GM12878 (cell line): ENCODE results near the gene PLEKHH2. TPM values are rescaled to one million over a fixed set of nuclear protein-coding genes. Genes with fewer than 3 reads are reported as not detected.

Source experiments
- ATAC-seq: fragments of 200-7000 bp; cut with Tn5 transposase; 3 replicates; pipeline ENCODE4 v1.9.1; 2020; ENCODE audit warnings: mild to moderate bottlenecking, moderate library complexity
- BruUV-seq: library from RNA; stranded (reverse); fragments of 400-500 nt; replicated peaks from 2 replicates; lab custom pipeline; 2021; lab: Mats Ljungman, UMichigan
- CTCF ChIA-PET: fragments of 300-600 bp; sonication (Branson Sonifier 250); formaldehyde crosslinking; extraction: SDS; loops from one replicate; lab custom pipeline; 2021; ENCODE audit warnings: inconsistent platforms; lab: Yijun Ruan, JAX
- POLR2A ChIA-PET: fragments of 350-600 bp; formaldehyde crosslinking; extraction: SDS; loops from one replicate; lab custom pipeline; 2021; ENCODE audit warnings: inconsistent platforms; lab: Charles Lee
- RAD21 ChIA-PET: fragments of 300-600 bp; sonication (Branson Sonifier 250); formaldehyde crosslinking; loops from one replicate; lab custom pipeline; 2023; ENCODE audit warnings: antibody characterized with exemption; ENCODE audit not compliant: unreplicated experiment; lab: Charles Lee
- SMC1A ChIA-PET: fragments of 300-600 bp; sonication (Branson Sonifier 250); formaldehyde crosslinking; loops from one replicate; lab custom pipeline; 2023; ENCODE audit not compliant: unreplicated experiment, uncharacterized antibody; lab: Charles Lee
- DNase-seq: peaks from one replicate; pipeline ENCODE4 v3.0.0-alpha.2; 2011; ENCODE audit warnings: low read depth, low spot score
- FAIRE-seq: peaks from 3 replicates; lab custom pipeline; 2011; peaks lifted over from hg19 to GRCh38; lab: Jason Lieb, UNC
- H2AFZ ChIP-seq: 2 replicates; pipeline ENCODE4 v1.6.0; 2011; ENCODE audit warnings: low read depth, low read length, control low read depth; ENCODE audit not compliant: control insufficient read depth
- H3K27ac ChIP-seq: 2 replicates; pipeline ENCODE4 v1.5.1; 2011; ENCODE audit warnings: control low read depth; ENCODE audit not compliant: control insufficient read depth, insufficient read depth
- H3K27me3 ChIP-seq, 2 experiments: replicated peaks in 1 of 2; 2 replicates each; pipeline versions ENCODE4 v1.6.0 to v1.6.1; 2011; ENCODE audit warnings: low read length in 1 of 2; ENCODE audit not compliant: control insufficient read depth in 2 of 2, insufficient read depth in 2 of 2
- H3K36me3 ChIP-seq, 2 experiments: 2 replicates each; pipeline ENCODE4 v1.5.1; 2011; ENCODE audit warnings: low read length in 1 of 2; ENCODE audit not compliant: control insufficient read depth in 2 of 2, insufficient read depth in 2 of 2
- H3K4me1 ChIP-seq: 2 replicates; pipeline ENCODE4 v1.6.1; 2011; ENCODE audit warnings: mild to moderate bottlenecking, low read length, moderate library complexity, mixed read lengths; ENCODE audit not compliant: control insufficient read depth, insufficient read depth
- H3K4me2 ChIP-seq: 2 replicates; pipeline ENCODE4 v1.6.0; 2011; ENCODE audit warnings: control low read depth; ENCODE audit not compliant: control insufficient read depth, insufficient read depth
- H3K4me3 ChIP-seq: fragments of 200-600 bp; sonication (generic); 2 replicates; pipeline ENCODE4 v1.5.1; 2016
- H3K79me2 ChIP-seq: 2 replicates; pipeline ENCODE4 v1.6.0; 2011; ENCODE audit warnings: low read length; ENCODE audit not compliant: control insufficient read depth, insufficient read depth
- H3K9ac ChIP-seq: 2 replicates; pipeline ENCODE4 v1.8.0; 2011; ENCODE audit warnings: low read length, control low read depth, mixed read lengths; ENCODE audit not compliant: control insufficient read depth, insufficient read depth
- H3K9me3 ChIP-seq: replicated peaks from 3 replicates; pipeline ENCODE4 v1.5.1; 2011; ENCODE audit warnings: mild to moderate bottlenecking, low read length; ENCODE audit not compliant: control insufficient read depth, insufficient read depth
- H4K20me1 ChIP-seq: 2 replicates; pipeline ENCODE4 v1.6.0; 2011; ENCODE audit not compliant: control insufficient read depth, insufficient read depth
- BMI1 ChIP-seq: fragments of 450-650 bp; IDR thresholded peaks from 2 replicates; pipeline ENCODE4 v1.6.1; 2016; ENCODE audit warnings: mild to moderate bottlenecking, moderate library complexity, borderline replicate concordance
- CHD4 ChIP-seq: fragments of 200-600 bp; sonication (generic); IDR thresholded peaks from 2 replicates; pipeline ENCODE4 v1.6.1; 2016; ENCODE audit warnings: mild to moderate bottlenecking
- FOXM1 ChIP-seq: IDR thresholded peaks from 2 replicates; pipeline ENCODE4 v1.6.1; 2012; ENCODE audit warnings: low read depth, mild to moderate bottlenecking, inconsistent platforms, low read length, moderate library complexity
- NR2C2 ChIP-seq: IDR thresholded peaks from 2 replicates; pipeline ENCODE4 v1.6.1; 2011; ENCODE audit warnings: borderline replicate concordance, low read depth; ENCODE audit not compliant: control insufficient read depth, insufficient read length
- SIX5 ChIP-seq: IDR thresholded peaks from 2 replicates; pipeline ENCODE4 v1.6.1; 2011; ENCODE audit warnings: mild to moderate bottlenecking, low read depth, low read length, moderate library complexity; ENCODE audit not compliant: severe bottlenecking
- WGBS: methylation state at CpG from one replicate; pipeline ENCODE4 v1.1.6; 2016; ENCODE audit warnings: low lambda C conversion rate; ENCODE audit not compliant: insufficient replicate concordance, insufficient coverage; ENCODE audit errors: missing lambda C conversion rate; 5-methylcytosine and 5-hydroxymethylcytosine counted together
- in situ Hi-C: fragments of 300-500 bp; cut with MboI; formaldehyde crosslinking; loops from 9 replicates; pipeline ENCODE4 v1.14.3; 2018; ENCODE audit warnings: mixed read lengths
- intact Hi-C: fragments of 100-400 bp; cut with micrococcal nuclease; formaldehyde crosslinking; loops from one replicate; pipeline ENCODE4 v1.14.2; 2022; ENCODE audit not compliant: unreplicated experiment
- polyA plus RNA-seq, 11 experiments: library from polyadenylated mRNA; depleted of rRNA in 4 of 11; unstranded in 6 of 11; stranded (reverse) in 5 of 11; fragments of >200 nt; fragmentation: Nextera tagmentation in 4 of 11; fragmentation: Illumina TruSeq in 1 of 11; extraction: Ambion mirVana in 4 of 11; extraction: Trizol in 1 of 11; gene quantifications; 1 replicate in 1 of 11; 2 replicates in 10 of 11; pipeline versions ENCODE4 v1.2.1 to v1.2.3, GENCODE V29; 2011 to 2016; ENCODE audit warnings: inconsistent platforms in 2 of 11, missing spikeins in 2 of 11, low read depth in 1 of 11
- total RNA-seq, 4 experiments: library from RNA; depleted of rRNA in 3 of 4; stranded (reverse); fragments of >200 nt in 3 of 4; fragmentation: Illumina TruSeq in 1 of 4; extraction: Trizol in 1 of 4; gene quantifications; 2 replicates each; pipeline versions ENCODE4 v1.2.1 to v1.2.3, GENCODE V29; 2013 to 2021
- TF ChIP-seq, protein P1 (sequence below): IDR thresholded peaks from 2 replicates; pipeline ENCODE4 v1.6.1; 2011; ENCODE audit warnings: borderline replicate concordance, low read depth, mild to moderate bottlenecking, moderate library complexity, mixed read lengths, low read length; ENCODE audit not compliant: insufficient read depth; ENCODE audit errors: extremely low read length
- TF ChIP-seq, protein P2 (sequence below): fragments of 450-650 bp; IDR thresholded peaks from 2 replicates; pipeline ENCODE4 v1.6.1; 2016; ENCODE audit warnings: mild to moderate bottlenecking, moderate library complexity, borderline replicate concordance

The PLEKHH2 gene
- total and polyA plus RNA-seq, 10 of the 15 experiments (the other 5 are each of a cell fraction or from before 2014, with no cell fraction given): not detected

DNA sequence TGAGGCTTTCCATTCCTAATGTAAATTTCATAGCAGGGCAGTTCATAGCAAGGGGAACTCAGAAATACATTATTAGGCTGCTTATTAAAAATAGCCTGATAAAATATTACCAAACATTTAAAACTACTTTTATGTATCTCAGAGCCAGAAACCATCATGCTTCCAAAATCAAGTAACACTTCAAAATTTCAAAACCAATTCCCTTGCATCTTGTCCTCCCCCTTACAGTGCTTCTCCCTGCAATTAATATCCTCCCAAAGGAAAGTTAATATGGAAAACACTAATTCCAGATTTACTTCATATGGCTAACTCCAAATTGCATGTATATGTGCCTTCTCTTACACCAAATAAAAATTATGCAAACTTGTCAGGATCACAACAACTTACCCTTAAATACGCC, 6.6 kb downstream of the PLEKHH2 start:
- no peak for ATAC-seq
- SMC1A ChIA-PET: no interaction called here
- Histone ChIP-seq H3K4me2 (no peak overlapping the region), H3K9me3 (no peaks in the 10 kb centered on the region; the same call in 1 of the 3 replicates), H3K27ac (no peak overlapping the region), H2AFZ (no peak overlapping the region)
- no peak for TF ChIP-seq CHD4
- no peak for TF ChIP-seq BMI1
- no peak for TF ChIP-seq FOXM1
- TF ChIP-seq SIX5: no peak
- no peak for TF ChIP-seq NR2C2
- TF ChIP-seq, protein P1, sequence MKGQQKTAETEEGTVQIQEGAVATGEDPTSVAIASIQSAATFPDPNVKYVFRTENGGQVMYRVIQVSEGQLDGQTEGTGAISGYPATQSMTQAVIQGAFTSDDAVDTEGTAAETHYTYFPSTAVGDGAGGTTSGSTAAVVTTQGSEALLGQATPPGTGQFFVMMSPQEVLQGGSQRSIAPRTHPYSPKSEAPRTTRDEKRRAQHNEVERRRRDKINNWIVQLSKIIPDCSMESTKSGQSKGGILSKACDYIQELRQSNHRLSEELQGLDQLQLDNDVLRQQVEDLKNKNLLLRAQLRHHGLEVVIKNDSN: no peak
- TF ChIP-seq, protein P2, sequence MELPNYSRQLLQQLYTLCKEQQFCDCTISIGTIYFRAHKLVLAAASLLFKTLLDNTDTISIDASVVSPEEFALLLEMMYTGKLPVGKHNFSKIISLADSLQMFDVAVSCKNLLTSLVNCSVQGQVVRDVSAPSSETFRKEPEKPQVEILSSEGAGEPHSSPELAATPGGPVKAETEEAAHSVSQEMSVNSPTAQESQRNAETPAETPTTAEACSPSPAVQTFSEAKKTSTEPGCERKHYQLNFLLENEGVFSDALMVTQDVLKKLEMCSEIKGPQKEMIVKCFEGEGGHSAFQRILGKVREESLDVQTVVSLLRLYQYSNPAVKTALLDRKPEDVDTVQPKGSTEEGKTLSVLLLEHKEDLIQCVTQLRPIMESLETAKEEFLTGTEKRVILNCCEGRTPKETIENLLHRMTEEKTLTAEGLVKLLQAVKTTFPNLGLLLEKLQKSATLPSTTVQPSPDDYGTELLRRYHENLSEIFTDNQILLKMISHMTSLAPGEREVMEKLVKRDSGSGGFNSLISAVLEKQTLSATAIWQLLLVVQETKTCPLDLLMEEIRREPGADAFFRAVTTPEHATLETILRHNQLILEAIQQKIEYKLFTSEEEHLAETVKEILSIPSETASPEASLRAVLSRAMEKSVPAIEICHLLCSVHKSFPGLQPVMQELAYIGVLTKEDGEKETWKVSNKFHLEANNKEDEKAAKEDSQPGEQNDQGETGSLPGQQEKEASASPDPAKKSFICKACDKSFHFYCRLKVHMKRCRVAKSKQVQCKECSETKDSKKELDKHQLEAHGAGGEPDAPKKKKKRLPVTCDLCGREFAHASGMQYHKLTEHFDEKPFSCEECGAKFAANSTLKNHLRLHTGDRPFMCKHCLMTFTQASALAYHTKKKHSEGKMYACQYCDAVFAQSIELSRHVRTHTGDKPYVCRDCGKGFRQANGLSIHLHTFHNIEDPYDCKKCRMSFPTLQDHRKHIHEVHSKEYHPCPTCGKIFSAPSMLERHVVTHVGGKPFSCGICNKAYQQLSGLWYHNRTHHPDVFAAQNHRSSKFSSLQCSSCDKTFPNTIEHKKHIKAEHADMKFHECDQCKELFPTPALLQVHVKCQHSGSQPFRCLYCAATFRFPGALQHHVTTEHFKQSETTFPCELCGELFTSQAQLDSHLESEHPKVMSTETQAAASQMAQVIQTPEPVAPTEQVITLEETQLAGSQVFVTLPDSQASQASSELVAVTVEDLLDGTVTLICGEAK: no peak
- TF ChIP-seq, all 136 proteins: peak for 0
- POLR2A ChIA-PET: no interaction called here
- no TSS peak for BruUV-seq
- FAIRE-seq: no peak
- RAD21 ChIA-PET: no interaction called here
- Histone ChIP-seq H3K36me3 (no peaks in the 10 kb centered on the region), H3K4me3 (no peak overlapping the region), H4K20me1 (no peaks in the 10 kb centered on the region), H3K79me2 (no peaks in the 10 kb centered on the region), H3K9ac (no peak overlapping the region), H3K27me3 (no peaks in the 10 kb centered on the region; a peak in 1 of 4 replicates), H3K4me1 (no peaks in the 10 kb centered on the region)
- intact Hi-C loops: no loop called here
- DNase-seq: no peak
- CTCF ChIA-PET: no interaction called here
- 50% methylated on average over 1 of the region's 1 CpG for WGBS
- in situ Hi-C loops: no loop called here
